Caco-2 (cell line): ENCODE measurements around the gene MED4. TPM values are rescaled to one million over a fixed set of nuclear protein-coding genes. Genes with fewer than 3 reads are reported as not detected.

Experiments used
- BruUV-seq: library from RNA; stranded (reverse); fragments of 400-500 nt; replicated peaks from 2 replicates; lab custom pipeline; 2021; lab: Mats Ljungman, UMichigan
- CTCF ChIA-PET: fragments of 300-600 bp; sonication (Branson Sonifier 250); formaldehyde crosslinking; loops from one replicate; lab custom pipeline; 2022; ENCODE audit warnings: antibody characterized with exemption; lab: Charles Lee
- POLR2A ChIA-PET: fragments of 300-600 bp; sonication (Branson Sonifier 250); formaldehyde crosslinking; loops from one replicate; lab custom pipeline; 2022; ENCODE audit warnings: antibody characterized with exemption; lab: Charles Lee
- DNase-seq, 2 experiments: peaks; one replicate each; pipeline versions ENCODE4 v3.0.0 to v3.0.0-alpha.2; 2020 to 2022
- H3K27me3 ChIP-seq: replicated peaks from 2 replicates; pipeline ENCODE4 v1.6.0; 2011; ENCODE audit warnings: low read length; ENCODE audit not compliant: control insufficient read depth, insufficient read depth
- H3K36me3 ChIP-seq: 2 replicates; pipeline ENCODE4 v1.5.1; 2011; ENCODE audit warnings: low read length; ENCODE audit not compliant: control insufficient read depth, insufficient read depth
- H3K4me1 ChIP-seq: fragments of 250-450 bp; sonication (Bioruptor Pico); 2 replicates; pipeline ENCODE4 v1.5.1; 2020; ENCODE audit warnings: mild to moderate bottlenecking
- H3K4me3 ChIP-seq: 2 replicates; pipeline ENCODE4 v1.5.1; 2011; ENCODE audit warnings: low read depth, mild to moderate bottlenecking, control low read depth, low read length
- H3K9me3 ChIP-seq: fragments of 250-450 bp; sonication (Bioruptor Pico); 2 replicates; pipeline ENCODE4 v1.5.1; 2020; ENCODE audit warnings: mild to moderate bottlenecking, moderate library complexity
- H3K27ac Mint-ChIP-seq: one replicate; pipeline ENCODE4 v1.8.0; 2022; ENCODE audit warnings: mixed read lengths; ENCODE audit not compliant: unreplicated experiment
- H3K27me3 Mint-ChIP-seq: one replicate; pipeline ENCODE4 v1.8.0; 2022; ENCODE audit warnings: mixed read lengths; ENCODE audit not compliant: insufficient read depth, unreplicated experiment
- H3K36me3 Mint-ChIP-seq: one replicate; pipeline ENCODE4 v1.8.0; 2022; ENCODE audit warnings: mild to moderate bottlenecking, mixed read lengths; ENCODE audit not compliant: insufficient read depth, unreplicated experiment
- H3K4me1 Mint-ChIP-seq: one replicate; pipeline ENCODE4 v1.8.0; 2022; ENCODE audit warnings: low read depth, mixed read lengths; ENCODE audit not compliant: unreplicated experiment
- H3K4me3 Mint-ChIP-seq: one replicate; pipeline ENCODE4 v1.8.0; 2022; ENCODE audit warnings: mild to moderate bottlenecking, moderate library complexity, mixed read lengths; ENCODE audit not compliant: unreplicated experiment
- H3K9me3 Mint-ChIP-seq: one replicate; pipeline ENCODE4 v1.8.0; 2022; ENCODE audit warnings: mixed read lengths; ENCODE audit not compliant: unreplicated experiment
- CTCF ChIP-seq, 2 experiments: fragments of 200-600 bp in 1 of 2; IDR thresholded peaks; 1 replicate in 1 of 2; 2 replicates in 1 of 2; pipeline versions ENCODE4 v1.5.1 to v1.8.0; 2011 to 2022; ENCODE audit warnings: antibody characterized with exemption in 1 of 2, control low read depth in 1 of 2, inconsistent platforms in 1 of 2, low read depth in 1 of 2, low read length in 1 of 2, mild to moderate bottlenecking in 1 of 2, moderate library complexity in 1 of 2; ENCODE audit not compliant: insufficient read depth in 1 of 2, severe bottlenecking in 1 of 2, unreplicated experiment in 1 of 2
- intact Hi-C: fragments of 100-400 bp; cut with micrococcal nuclease; formaldehyde crosslinking; loops from one replicate; pipeline ENCODE4 v1.10.0; 2022; ENCODE audit not compliant: unreplicated experiment
- total RNA-seq: library from RNA; stranded (reverse); gene quantifications from 2 replicates; pipeline ENCODE4 v1.2.3, GENCODE V29; 2022

Gene MED4
- total RNA-seq, 1 experiment from 2014 or later: 56.8 TPM

DNA sequence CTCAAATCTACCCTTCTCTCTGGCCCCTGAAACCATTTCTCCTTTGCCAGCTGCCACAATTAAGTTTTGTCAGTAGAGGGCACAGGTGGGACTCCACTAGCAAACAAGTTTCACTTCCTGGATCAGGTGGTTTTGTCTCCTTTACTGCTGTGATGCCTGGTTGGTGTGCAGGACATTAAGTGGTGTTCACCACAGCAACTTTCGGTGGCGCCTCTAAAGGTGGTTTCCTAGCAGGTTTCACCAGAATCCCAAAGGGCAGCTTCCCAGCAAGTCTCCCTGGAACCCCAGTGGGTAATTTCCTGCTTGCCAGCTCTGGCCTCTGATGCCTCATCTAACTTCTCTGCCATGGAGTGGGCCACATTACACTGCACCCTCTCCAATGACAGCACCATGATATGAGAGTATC lies 16.6 kb downstream of the MED4 start:
- Histone ChIP-seq H3K9me3 (peaks cover 5% of the 10 kb centered on the region; the same call in 1 of the 2 replicates), H3K4me3 (no peak overlapping the region), H3K27me3 (no peaks in the 10 kb centered on the region), H3K36me3 (peaks cover 6% of the 10 kb centered on the region; the same call in 1 of the 2 replicates), H3K4me1 (no peaks in the 10 kb centered on the region)
- ChIA-PET POLR2A (no interaction called here), CTCF (interaction anchor here (1.5 kb wide), 1 partner anchor 40 kb away, joined by 4 read pairs; the partner anchor contains the start of gene NUDT15)
- Mint-ChIP-seq H3K27me3 (no peaks in the 10 kb centered on the region), H3K4me1 (no peaks in the 10 kb centered on the region), H3K4me3 (no peak overlapping the region), H3K27ac (no peak overlapping the region), H3K36me3 (peaks cover 77% of the 10 kb centered on the region), H3K9me3 (no peaks in the 10 kb centered on the region)
- TF ChIP-seq CTCF (IDR thresholded peaks at IDR 0.05; ENCODE audit: insufficient read depth in 1 of 2, low read depth in 1 of 2, low read length in 1 of 2, severe bottlenecking in 1 of 2, unreplicated experiment in 1 of 2): peak in 1 of 2 experiments; percentile 22
- DNase-seq: peak in 1 of 2 experiments; percentile 33
- no TSS peak for BruUV-seq
- intact Hi-C loops: no loop called here

- Mint-ChIP-seq H3K27me3 (no peaks in the 10 kb centered on the region), H3K9me3 (peaks cover 26% of the 10 kb centered on the region), H3K27ac (no peak overlapping the region), H3K36me3 (peaks cover 91% of the 10 kb centered on the region), H3K4me1 (no peaks in the 10 kb centered on the region), H3K4me3 (no peak overlapping the region)
- intact Hi-C loops: no loop called here
- Histone ChIP-seq H3K4me3 (no peak overlapping the region), H3K27me3 (no peaks in the 10 kb centered on the region), H3K4me1 (no peaks in the 10 kb centered on the region), H3K36me3 (peaks cover 18% of the 10 kb centered on the region), H3K9me3 (peaks cover 25% of the 10 kb centered on the region)
- DNase-seq: no peak
- BruUV-seq: no TSS peak
- ChIA-PET CTCF (no interaction called here), POLR2A (no interaction called here)
- TF ChIP-seq CTCF (IDR thresholded peaks at IDR 0.05; ENCODE audit: insufficient read depth in 1 of 2, low read depth in 1 of 2, low read length in 1 of 2, severe bottlenecking in 1 of 2, unreplicated experiment in 1 of 2): no peak
Measured at GRCh38 chr13:48074006-48074405, 20.9 kb downstream of the MED4 start.

DNA sequence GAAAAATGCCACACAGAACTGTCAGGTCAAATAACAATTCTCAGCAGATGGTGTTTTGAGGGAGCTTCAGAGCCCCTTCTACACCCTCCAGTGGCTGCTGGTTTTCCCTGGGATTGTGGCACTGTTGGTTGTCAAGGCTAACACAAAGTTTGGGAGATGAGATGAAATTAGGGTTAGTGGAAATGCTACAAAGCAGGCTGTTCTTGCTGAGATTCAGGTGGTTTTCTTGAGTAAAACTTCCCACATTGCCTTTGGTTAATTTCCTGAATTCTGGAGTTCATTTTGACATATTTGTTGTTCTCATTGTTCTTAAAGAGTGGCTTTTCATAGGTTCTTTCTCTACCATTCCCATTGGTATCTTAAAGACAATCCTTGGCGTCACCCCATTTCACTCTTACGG lies 22.1 kb downstream of the MED4 start:
- no peak for DNase-seq
- Mint-ChIP-seq H3K4me1 (no peaks in the 10 kb centered on the region), H3K27ac (no peak overlapping the region), H3K4me3 (no peak overlapping the region), H3K27me3 (no peaks in the 10 kb centered on the region), H3K9me3 (peaks cover 26% of the 10 kb centered on the region), H3K36me3 (peaks cover 88% of the 10 kb centered on the region)
- intact Hi-C loops: no loop called here
- BruUV-seq: no TSS peak
- CTCF ChIA-PET: no interaction called here
- Histone ChIP-seq H3K9me3 (peaks cover 34% of the 10 kb centered on the region), H3K27me3 (no peaks in the 10 kb centered on the region), H3K36me3 (peaks cover 19% of the 10 kb centered on the region), H3K4me1 (no peaks in the 10 kb centered on the region), H3K4me3 (no peak overlapping the region)
- no peak for TF ChIP-seq CTCF (IDR thresholded peaks at IDR 0.05; ENCODE audit: insufficient read depth in 1 of 2, low read depth in 1 of 2, low read length in 1 of 2, severe bottlenecking in 1 of 2, unreplicated experiment in 1 of 2)
- POLR2A ChIA-PET: no interaction called here
